ENCODE measurements around the gene CMKLR1.

The CMKLR1 gene

GRCh38 chr12:108350511-108350910, 11.4 kb upstream of the CMKLR1 start:
- no peak for ATAC-seq (ENCODE audit: insufficient read depth, low read depth)
- no peaks in the 10 kb centered on the region for H3K9me3 ChIP-seq (ENCODE audit: insufficient read depth, low read length, severe bottlenecking)
- TF ChIP-seq EZH2 (IDR thresholded peaks at IDR 0.05; ENCODE audit: borderline replicate concordance, low read depth, low read length, severe bottlenecking) (no peak), CTCF (IDR thresholded peaks at IDR 0.05; ENCODE audit: borderline replicate concordance, extremely low read depth, low read length, poor library complexity, severe bottlenecking) (no peak)

GRCh38 chr12:108349278-108349688, 10.2 kb upstream of the CMKLR1 start:
- no peak for ATAC-seq (ENCODE audit: insufficient read depth, low read depth)
- H3K36me3 ChIP-seq (ENCODE audit: insufficient read depth, low read length) = no peaks in the 10 kb centered on the region
- no peaks in the 10 kb centered on the region for H3K79me2 ChIP-seq (ENCODE audit: insufficient read depth, low read length)
- no peak overlapping the region for H3K27ac ChIP-seq (ENCODE audit: low read length)
- no peaks in the 10 kb centered on the region for H3K4me1 ChIP-seq (ENCODE audit: insufficient read depth, low read length)
- H2AFZ ChIP-seq (ENCODE audit: low read depth, low read length) = no peak overlapping the region
- H3K4me2 ChIP-seq (ENCODE audit: insufficient read depth, low read length) = no peak overlapping the region
- no peak overlapping the region for H3K4me3 ChIP-seq (ENCODE audit: low read depth in 1 of 2, low read length in 2 of 2)
- no peaks in the 10 kb centered on the region for H3K9me3 ChIP-seq (ENCODE audit: insufficient read depth, low read length, severe bottlenecking)
- TF ChIP-seq CTCF (IDR thresholded peaks at IDR 0.05; ENCODE audit: borderline replicate concordance, extremely low read depth, low read length, poor library complexity, severe bottlenecking) = no peak
- TF ChIP-seq EZH2 (IDR thresholded peaks at IDR 0.05; ENCODE audit: borderline replicate concordance, low read depth, low read length, severe bottlenecking) = no peak
- no peaks in the 10 kb centered on the region for H4K20me1 ChIP-seq (ENCODE audit: insufficient read depth, low read length)
- no peak for DNase-seq
- H3K27me3 ChIP-seq (ENCODE audit: insufficient read depth, low read length, poor library complexity) = no peaks in the 10 kb centered on the region
- no peak overlapping the region for H3K9ac ChIP-seq (ENCODE audit: low read depth, low read length)

More at GRCh38 chr12:108350511-108350910, 11.4 kb upstream of the CMKLR1 start:
- H3K4me2 ChIP-seq (ENCODE audit: insufficient read depth, low read length) = no peak overlapping the region
- no peak overlapping the region for H3K4me3 ChIP-seq (ENCODE audit: low read depth in 1 of 2, low read length in 2 of 2)
- no peak overlapping the region for H2AFZ ChIP-seq (ENCODE audit: low read depth, low read length)
- H3K36me3 ChIP-seq (ENCODE audit: insufficient read depth, low read length) = no peaks in the 10 kb centered on the region
- H3K9ac ChIP-seq (ENCODE audit: low read depth, low read length) = no peak overlapping the region
- no peaks in the 10 kb centered on the region for H4K20me1 ChIP-seq (ENCODE audit: insufficient read depth, low read length)
- DNase-seq = no peak
- H3K27ac ChIP-seq (ENCODE audit: low read length) = no peak overlapping the region
- H3K27me3 ChIP-seq (ENCODE audit: insufficient read depth, low read length, poor library complexity) = no peaks in the 10 kb centered on the region
- H3K4me1 ChIP-seq (ENCODE audit: insufficient read depth, low read length) = no peaks in the 10 kb centered on the region
- no peaks in the 10 kb centered on the region for H3K79me2 ChIP-seq (ENCODE audit: insufficient read depth, low read length)

GRCh38 chr12:108348842-108349241, 9.7 kb upstream of the CMKLR1 start:
- Histone ChIP-seq H3K36me3 (ENCODE audit: insufficient read depth, low read length) (no peaks in the 10 kb centered on the region), H3K4me2 (ENCODE audit: insufficient read depth, low read length) (no peak overlapping the region), H3K9ac (ENCODE audit: low read depth, low read length) (no peak overlapping the region), H3K27ac (ENCODE audit: low read length) (no peak overlapping the region), H4K20me1 (ENCODE audit: insufficient read depth, low read length) (no peaks in the 10 kb centered on the region), H3K4me1 (ENCODE audit: insufficient read depth, low read length) (no peaks in the 10 kb centered on the region), H3K9me3 (ENCODE audit: insufficient read depth, low read length, severe bottlenecking) (no peaks in the 10 kb centered on the region), H2AFZ (ENCODE audit: low read depth, low read length) (no peak overlapping the region), H3K79me2 (ENCODE audit: insufficient read depth, low read length) (no peaks in the 10 kb centered on the region), H3K27me3 (ENCODE audit: insufficient read depth, low read length, poor library complexity) (no peaks in the 10 kb centered on the region), H3K4me3 (ENCODE audit: low read depth in 1 of 2, low read length in 2 of 2) (no peak overlapping the region)
- no peak for ATAC-seq (ENCODE audit: insufficient read depth, low read depth)
- TF ChIP-seq CTCF (IDR thresholded peaks at IDR 0.05; ENCODE audit: borderline replicate concordance, extremely low read depth, low read length, poor library complexity, severe bottlenecking) (no peak), EZH2 (IDR thresholded peaks at IDR 0.05; ENCODE audit: borderline replicate concordance, low read depth, low read length, severe bottlenecking) (no peak)
- DNase-seq = no peak

All from DND-41 (cell line).